Ascending aorta (tissue), 2 donors: ENCODE results near the gene CEP43. TPM values are rescaled to one million over a fixed set of nuclear protein-coding genes. Genes with fewer than 3 reads are reported as not detected.

ENCODE experiments used
- DNase-seq, 2 donors: peaks; one replicate each; pipeline ENCODE4 v3.0.0-alpha.2; 2019; ENCODE audit warnings: low spot score in 2 of 2
- H3K27ac ChIP-seq, 2 donors: fragments of 200-600 bp; sonication (generic); one replicate each; pipeline ENCODE4 v1.5.1; 2016 to 2017; ENCODE audit warnings: mild to moderate bottlenecking in 1 of 2
- H3K27me3 ChIP-seq: fragments of 200-600 bp; sonication (generic); one replicate; pipeline ENCODE4 v1.5.1; 2017
- H3K36me3 ChIP-seq, 2 donors: fragments of 200-600 bp; sonication (generic); one replicate each; pipeline ENCODE4 v1.5.1; 2016
- H3K4me1 ChIP-seq, 2 donors: fragments of 200-600 bp; sonication (generic); one replicate each; pipeline ENCODE4 v1.5.1; 2016 to 2017; ENCODE audit warnings: mild to moderate bottlenecking in 1 of 2
- H3K4me3 ChIP-seq, 2 donors: fragments of 200-600 bp; sonication (generic); one replicate each; pipeline ENCODE4 v1.5.1; 2016 to 2017; ENCODE audit warnings: mild to moderate bottlenecking in 1 of 2
- H3K9me3 ChIP-seq, 2 donors: fragments of 200-600 bp; sonication (generic); one replicate each; pipeline ENCODE4 v1.5.1; 2016
- intact Hi-C: fragments of 100-400 bp; cut with DNase I; formaldehyde crosslinking; loops from one replicate; pipeline ENCODE4 v1.15.1; 2023
- total RNA-seq: library from RNA; depleted of rRNA; stranded (reverse); fragments of >200 nt; gene quantifications from one replicate; pipeline ENCODE4 v1.1.0, GENCODE V29; 2016
- TF ChIP-seq, protein P1 (sequence below), 3 experiments: fragments of 200-600 bp in 2 of 3; fragments of 450-650 bp in 1 of 3; sonication (generic) in 2 of 3; IDR thresholded peaks; one replicate each; pipeline ENCODE4 v1.5.1; 2016 to 2019; ENCODE audit warnings: antibody characterized with exemption in 3 of 3, mild to moderate bottlenecking in 1 of 3, moderate library complexity in 1 of 3

The CEP43 gene
- total RNA-seq, 1 donor from 2014 or later, result 10.7 TPM

DNA sequence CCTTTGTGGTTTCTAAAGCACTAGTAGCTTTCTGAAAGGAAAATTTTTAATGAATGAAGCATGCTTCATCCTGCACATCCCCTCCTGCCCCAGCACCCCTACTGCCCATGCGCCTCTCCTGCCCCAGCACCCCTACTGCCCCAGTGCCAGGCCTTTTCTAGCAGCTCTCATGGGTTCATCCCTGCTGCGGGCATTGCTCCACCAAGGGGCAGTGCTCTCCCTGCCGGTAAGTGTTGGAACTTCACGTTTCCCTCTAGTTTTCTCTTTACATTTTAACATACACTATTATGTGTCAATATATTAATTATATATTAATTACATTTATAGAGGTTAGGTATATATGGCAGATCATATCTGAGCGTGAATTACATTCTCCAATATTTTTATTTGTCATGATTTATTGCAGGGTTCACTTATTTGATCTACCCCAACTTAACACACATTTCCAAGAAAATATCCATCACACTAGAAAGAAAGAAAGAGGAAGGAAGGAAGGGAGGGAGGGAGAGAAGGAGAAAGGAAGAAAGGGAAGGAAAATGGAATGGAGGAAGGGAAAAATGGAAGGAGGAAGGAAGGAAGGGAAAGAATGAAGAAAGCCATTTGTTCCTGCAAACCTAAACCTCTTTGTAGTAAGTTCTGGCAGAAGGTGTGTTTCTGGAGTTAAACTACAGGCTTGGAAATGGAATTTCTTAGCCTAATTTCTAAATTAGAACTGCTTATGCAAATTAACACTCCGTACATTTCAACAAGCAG lies 46.8 kb downstream of the CEP43 start:
- no peaks in the 10 kb centered on the region for H3K4me1 ChIP-seq
- H3K9me3 ChIP-seq, result no peaks in the 10 kb centered on the region
- TF ChIP-seq, protein P1, sequence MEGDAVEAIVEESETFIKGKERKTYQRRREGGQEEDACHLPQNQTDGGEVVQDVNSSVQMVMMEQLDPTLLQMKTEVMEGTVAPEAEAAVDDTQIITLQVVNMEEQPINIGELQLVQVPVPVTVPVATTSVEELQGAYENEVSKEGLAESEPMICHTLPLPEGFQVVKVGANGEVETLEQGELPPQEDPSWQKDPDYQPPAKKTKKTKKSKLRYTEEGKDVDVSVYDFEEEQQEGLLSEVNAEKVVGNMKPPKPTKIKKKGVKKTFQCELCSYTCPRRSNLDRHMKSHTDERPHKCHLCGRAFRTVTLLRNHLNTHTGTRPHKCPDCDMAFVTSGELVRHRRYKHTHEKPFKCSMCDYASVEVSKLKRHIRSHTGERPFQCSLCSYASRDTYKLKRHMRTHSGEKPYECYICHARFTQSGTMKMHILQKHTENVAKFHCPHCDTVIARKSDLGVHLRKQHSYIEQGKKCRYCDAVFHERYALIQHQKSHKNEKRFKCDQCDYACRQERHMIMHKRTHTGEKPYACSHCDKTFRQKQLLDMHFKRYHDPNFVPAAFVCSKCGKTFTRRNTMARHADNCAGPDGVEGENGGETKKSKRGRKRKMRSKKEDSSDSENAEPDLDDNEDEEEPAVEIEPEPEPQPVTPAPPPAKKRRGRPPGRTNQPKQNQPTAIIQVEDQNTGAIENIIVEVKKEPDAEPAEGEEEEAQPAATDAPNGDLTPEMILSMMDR (IDR thresholded peaks at IDR 0.05), result no peak
- no peak overlapping the region for H3K27ac ChIP-seq
- H3K4me3 ChIP-seq, result no peak overlapping the region
- intact Hi-C loops, result no loop called here
- peaks cover 3 to 5% of the 10 kb centered on the region in 2 donors for H3K36me3 ChIP-seq
- H3K27me3 ChIP-seq, result no peaks in the 10 kb centered on the region
- DNase-seq, result no peak

DNA sequence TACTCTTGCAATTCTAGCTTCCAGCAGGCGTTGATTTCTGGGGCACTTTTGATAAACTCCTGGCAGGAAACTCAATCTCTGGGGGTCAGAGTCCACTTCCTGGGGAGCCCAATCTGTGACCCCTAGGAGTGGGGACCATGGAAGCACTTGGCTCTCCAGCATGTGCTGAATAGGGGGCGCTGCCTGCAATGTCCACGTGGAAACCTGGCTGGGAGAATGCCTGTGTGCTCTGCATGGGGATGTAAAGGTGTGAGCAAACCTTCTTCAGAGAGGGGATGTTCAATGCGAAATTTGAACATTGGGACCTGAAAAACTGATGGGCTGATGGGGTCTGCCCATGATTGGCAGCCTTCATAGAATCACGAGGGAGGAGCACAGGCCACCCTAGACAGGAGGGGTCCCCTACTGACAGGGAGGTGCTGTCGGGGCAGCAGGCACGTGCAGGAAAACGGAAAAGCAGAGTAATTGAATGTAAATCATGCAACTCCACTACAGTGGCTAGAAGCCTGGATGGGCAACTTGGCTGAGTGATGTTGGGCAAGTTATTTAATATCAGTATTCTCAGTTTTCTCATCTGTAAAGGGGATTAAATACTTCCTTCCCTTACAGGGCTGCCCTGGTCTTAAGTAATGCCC lies 47.8 kb downstream of the CEP43 start:
- no peaks in the 10 kb centered on the region for H3K4me1 ChIP-seq
- H3K27me3 ChIP-seq, result no peaks in the 10 kb centered on the region
- TF ChIP-seq, protein P1 (IDR thresholded peaks at IDR 0.05), result no peak
- H3K36me3 ChIP-seq, result peaks cover 0 to 3% of the 10 kb centered on the region in 2 donors
- H3K27ac ChIP-seq, result no peak overlapping the region
- DNase-seq, result no peak
- H3K9me3 ChIP-seq, result no peaks in the 10 kb centered on the region
- H3K4me3 ChIP-seq, result no peak overlapping the region
- intact Hi-C loops, result no loop called here

DNA sequence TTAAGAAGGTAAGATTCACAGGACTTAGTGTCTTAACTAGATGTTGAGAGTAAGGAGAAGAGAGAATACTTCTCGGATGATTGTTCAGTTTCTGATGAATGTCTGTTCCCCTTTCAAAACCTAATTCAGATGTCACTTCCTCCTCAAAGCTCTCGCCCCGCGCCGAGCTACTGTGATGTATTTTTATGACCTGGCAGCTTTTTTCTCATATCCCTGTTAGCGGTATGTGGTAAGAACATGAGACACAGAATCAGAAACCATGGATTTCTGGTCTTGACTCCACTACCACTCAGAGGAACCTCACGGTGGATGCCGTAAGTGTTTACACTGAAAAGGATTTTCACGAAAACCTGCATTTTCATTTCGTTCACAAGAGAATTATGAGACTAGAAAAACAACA lies 48.4 kb downstream of the CEP43 start:
- Histone ChIP-seq H3K4me1 (no peaks in the 10 kb centered on the region), H3K36me3 (peaks cover 0 to 3% of the 10 kb centered on the region in 2 donors), H3K27me3 (no peaks in the 10 kb centered on the region), H3K4me3 (no peak overlapping the region), H3K27ac (no peak overlapping the region), H3K9me3 (no peaks in the 10 kb centered on the region)
- intact Hi-C loops, result no loop called here
- TF ChIP-seq, protein P1 (IDR thresholded peaks at IDR 0.05), result no peak
- DNase-seq, result peak in 1 of 2 donors; percentile 69

Other genes with a start within 250 kb of the CEP43 start
- gene RNASET2, start 42.8 kb upstream of the CEP43 start, total RNA-seq, result 51.9 TPM
- not detected for gene CCR6, start 123.7 kb downstream of the CEP43 start, total RNA-seq
- not detected for gene GPR31, start 158.6 kb downstream of the CEP43 start, total RNA-seq